NCI-H128 (cell line): ENCODE data around the gene PABPN1L.
"Not testable (repeated sequence)": the region's sequence is repeated elsewhere in the genome, so short reads cannot be mapped to it uniquely, and the experiment has no call there.

Experiments
- DNase-seq: peaks from one replicate; lab custom pipeline; 2025; ENCODE audit not compliant: unreplicated experiment; lab: John Stamatoyannopoulos, UW

PABPN1L gene

GRCh38 chr16:88901718-88902337, 35.4 kb upstream of the PABPN1L start:
- DNase-seq = no peak

GRCh38 chr16:88900662-88901052, 34.2 kb upstream of the PABPN1L start:
- DNase-seq = no peak

GRCh38 chr16:88899901-88900661, 33.6 kb upstream of the PABPN1L start:
- DNase-seq = no peak

- DNase-seq = no peak
Measured at GRCh38 chr16:88897696-88898425, 31.4 kb upstream of the PABPN1L start.

GRCh38 chr16:88896238-88897070, 30.0 kb upstream of the PABPN1L start:
- DNase-seq = no peak

GRCh38 chr16:88895335-88895734, 28.9 kb upstream of the PABPN1L start:
- DNase-seq = no peak

- no peak for DNase-seq
Measured at GRCh38 chr16:88894681-88895300, 28.3 kb upstream of the PABPN1L start.

- not testable (repeated sequence) for DNase-seq
Measured at GRCh38 chr16:88894266-88894665, 27.8 kb upstream of the PABPN1L start.

- DNase-seq = no peak
Measured at GRCh38 chr16:88893127-88893968, 26.9 kb upstream of the PABPN1L start.

GRCh38 chr16:88892065-88892464, 25.6 kb upstream of the PABPN1L start:
- no peak for DNase-seq

GRCh38 chr16:88891083-88891482, 24.6 kb upstream of the PABPN1L start:
- DNase-seq = no peak

GRCh38 chr16:88889702-88890352, 23.4 kb upstream of the PABPN1L start:
- not testable (repeated sequence) for DNase-seq

- DNase-seq = no peak
Measured at GRCh38 chr16:88888461-88889387, 22.3 kb upstream of the PABPN1L start.

- no peak for DNase-seq
Measured at GRCh38 chr16:88888057-88888456, 21.6 kb upstream of the PABPN1L start.

GRCh38 chr16:88886845-88887521, 20.5 kb upstream of the PABPN1L start:
- DNase-seq = no peak

GRCh38 chr16:88886420-88886844, 20.0 kb upstream of the PABPN1L start:
- DNase-seq = no peak

- no peak for DNase-seq
Measured at GRCh38 chr16:88885693-88886280, 19.3 kb upstream of the PABPN1L start.
